MG63 (cell line): ENCODE measurements around the gene TUBB1. TPM values are rescaled to one million over a fixed set of nuclear protein-coding genes. Genes with fewer than 3 reads are reported as not detected.
"Not testable (repeated sequence)": the region's sequence is repeated elsewhere in the genome, so short reads cannot be mapped to it uniquely, and the experiment has no call there.

ENCODE experiments used
- DNase-seq: peaks from one replicate; pipeline ENCODE4 v3.0.0-alpha.2; 2020
- H3K27me3 ChIP-seq: fragments of 250-450 bp; sonication (Bioruptor Pico); 2 replicates; pipeline ENCODE4 v1.5.1; 2020; ENCODE audit warnings: mild to moderate bottlenecking, moderate library complexity
- H3K36me3 ChIP-seq: fragments of 250-450 bp; sonication (Bioruptor Pico); 2 replicates; pipeline ENCODE4 v1.5.1; 2020; ENCODE audit warnings: mild to moderate bottlenecking, moderate library complexity
- H3K4me3 ChIP-seq: fragments of 250-450 bp; sonication (Bioruptor Pico); 2 replicates; pipeline ENCODE4 v1.5.1; 2020; ENCODE audit warnings: mild to moderate bottlenecking, moderate library complexity
- H3K9me3 ChIP-seq: fragments of 250-450 bp; sonication (Bioruptor Pico); 2 replicates; pipeline ENCODE4 v1.5.1; 2020; ENCODE audit warnings: mild to moderate bottlenecking, moderate library complexity
- total RNA-seq: library from RNA; depleted of rRNA; stranded (reverse); fragments of >200 nt; shearing (Covaris generic); gene quantifications from 2 replicates; pipeline ENCODE4 v1.2.3, GENCODE V29; 2014; ENCODE audit warnings: low replicate concordance; rRNA removed

Gene TUBB1
- not detected in 2 replicates for total RNA-seq

- H3K36me3 ChIP-seq, result peaks cover 12% of the 10 kb centered on the region
- no peaks in the 10 kb centered on the region for H3K27me3 ChIP-seq
- H3K9me3 ChIP-seq, result no peaks in the 10 kb centered on the region
- DNase-seq, result no peak
- H3K4me3 ChIP-seq, result no peak within 1 kb of the TSS
Measured at GRCh38 chr20:59019217-59019616, at the start of gene TUBB1. TSS of gene TUBB1 (plus strand) at chr20:59019429. CDS start at chr20:59019523, 94 bp downstream.

DNA sequence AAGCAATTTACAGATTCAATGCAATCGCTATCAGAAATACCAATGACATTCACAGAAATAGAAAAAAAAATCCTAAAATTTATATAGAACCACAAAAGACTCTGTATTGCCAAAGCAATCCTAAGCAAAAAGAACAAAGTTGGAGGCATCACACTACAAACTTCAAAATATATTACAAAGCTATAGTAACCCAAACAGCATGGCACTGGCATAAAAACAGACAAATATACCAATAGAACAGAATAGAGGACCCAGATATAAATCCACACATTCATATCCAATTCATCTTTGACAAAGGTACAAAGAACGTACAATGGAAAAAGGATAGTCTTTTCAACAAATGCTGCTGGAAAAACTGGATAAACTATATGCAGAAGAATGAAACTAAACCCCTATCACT, 49.8 kb upstream of the TUBB1 start:
- Histone ChIP-seq H3K4me3 (no peak overlapping the region), H3K36me3 (no peaks in the 10 kb centered on the region), H3K9me3 (peaks cover 14% of the 10 kb centered on the region), H3K27me3 (peaks cover 11% of the 10 kb centered on the region)
- no peak for DNase-seq

- Histone ChIP-seq H3K4me3 (no peak overlapping the region), H3K27me3 (peaks cover 9% of the 10 kb centered on the region), H3K9me3 (peaks cover 14% of the 10 kb centered on the region), H3K36me3 (no peaks in the 10 kb centered on the region)
- DNase-seq, result no peak
Measured at GRCh38 chr20:58970146-58970545, 49.1 kb upstream of the TUBB1 start.

DNA sequence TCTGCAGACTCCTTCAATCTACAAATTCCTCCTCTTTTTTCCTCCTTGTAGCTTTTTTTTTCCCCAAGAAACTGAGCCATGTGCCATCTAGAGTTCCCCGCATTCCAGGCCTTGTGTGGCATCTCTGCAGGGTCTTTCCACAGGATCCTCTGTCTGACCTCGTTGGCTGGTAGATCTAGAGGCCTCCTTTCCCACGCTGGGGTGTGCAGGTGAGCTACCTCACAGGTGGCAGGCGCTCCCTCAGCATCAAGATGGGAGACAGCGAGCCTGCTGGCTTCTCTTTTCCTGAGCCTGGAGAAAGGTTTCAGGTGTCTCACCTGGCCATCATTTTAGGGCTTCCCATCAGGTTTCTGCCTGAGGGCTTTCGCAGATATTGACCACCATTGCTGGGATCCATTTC, 47.8 kb upstream of the TUBB1 start:
- Histone ChIP-seq H3K4me3 (no peak overlapping the region), H3K36me3 (no peaks in the 10 kb centered on the region), H3K27me3 (peaks cover 9% of the 10 kb centered on the region), H3K9me3 (peaks cover 18% of the 10 kb centered on the region)
- no peak for DNase-seq

- Histone ChIP-seq H3K36me3 (no peaks in the 10 kb centered on the region), H3K27me3 (peaks cover 8% of the 10 kb centered on the region), H3K9me3 (peaks cover 18% of the 10 kb centered on the region), H3K4me3 (no peak overlapping the region)
- DNase-seq, result no peak
Measured at GRCh38 chr20:58973179-58973578, 46.0 kb upstream of the TUBB1 start.

DNA sequence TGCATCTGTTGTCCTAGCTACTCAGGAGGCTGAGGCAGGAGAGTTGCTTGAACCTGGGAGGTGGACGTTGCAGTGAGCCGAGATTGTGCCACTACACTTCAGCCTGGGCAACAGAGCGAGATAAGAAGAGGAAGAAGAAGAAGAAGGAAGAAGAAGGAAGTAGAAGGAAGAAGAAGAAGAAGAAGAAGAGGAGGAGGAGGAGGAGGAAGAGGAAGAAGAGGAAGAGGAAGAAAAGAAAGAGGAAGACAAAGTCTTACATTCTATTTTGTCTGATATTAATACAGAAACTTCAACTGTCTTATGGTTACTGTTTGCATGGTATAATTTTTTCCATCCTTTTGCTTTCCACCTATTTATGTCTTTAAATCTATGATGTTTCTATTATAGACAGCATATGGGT, 45.4 kb upstream of the TUBB1 start:
- no peak for DNase-seq
- no peak overlapping the region for H3K4me3 ChIP-seq
- peaks cover 15% of the 10 kb centered on the region for H3K9me3 ChIP-seq
- H3K36me3 ChIP-seq, result no peaks in the 10 kb centered on the region
- peaks cover 3% of the 10 kb centered on the region for H3K27me3 ChIP-seq

DNA sequence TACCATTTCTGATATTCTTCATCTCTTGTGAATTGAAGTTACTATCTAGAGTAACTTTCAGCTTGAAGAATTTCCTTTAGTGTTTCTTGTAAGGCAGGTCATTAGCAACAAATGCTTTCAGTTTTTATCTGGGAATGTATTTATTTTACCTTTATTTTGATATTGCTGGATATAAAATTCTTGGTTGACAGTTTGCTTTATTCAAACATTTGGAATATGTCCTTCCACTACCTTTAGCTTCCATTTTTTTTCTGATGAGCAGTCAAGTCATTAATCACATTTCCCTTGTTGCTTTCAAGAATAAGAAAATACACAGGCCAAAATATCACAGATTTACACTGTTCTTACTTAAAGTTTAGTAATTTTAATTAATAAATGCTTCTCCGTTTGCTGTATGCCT, 43.9 kb upstream of the TUBB1 start:
- no peaks in the 10 kb centered on the region; the same call in 1 of the 2 replicates for H3K27me3 ChIP-seq
- peaks cover 5% of the 10 kb centered on the region for H3K9me3 ChIP-seq
- no peaks in the 10 kb centered on the region for H3K36me3 ChIP-seq
- no peak overlapping the region for H3K4me3 ChIP-seq
- DNase-seq, result no peak

DNA sequence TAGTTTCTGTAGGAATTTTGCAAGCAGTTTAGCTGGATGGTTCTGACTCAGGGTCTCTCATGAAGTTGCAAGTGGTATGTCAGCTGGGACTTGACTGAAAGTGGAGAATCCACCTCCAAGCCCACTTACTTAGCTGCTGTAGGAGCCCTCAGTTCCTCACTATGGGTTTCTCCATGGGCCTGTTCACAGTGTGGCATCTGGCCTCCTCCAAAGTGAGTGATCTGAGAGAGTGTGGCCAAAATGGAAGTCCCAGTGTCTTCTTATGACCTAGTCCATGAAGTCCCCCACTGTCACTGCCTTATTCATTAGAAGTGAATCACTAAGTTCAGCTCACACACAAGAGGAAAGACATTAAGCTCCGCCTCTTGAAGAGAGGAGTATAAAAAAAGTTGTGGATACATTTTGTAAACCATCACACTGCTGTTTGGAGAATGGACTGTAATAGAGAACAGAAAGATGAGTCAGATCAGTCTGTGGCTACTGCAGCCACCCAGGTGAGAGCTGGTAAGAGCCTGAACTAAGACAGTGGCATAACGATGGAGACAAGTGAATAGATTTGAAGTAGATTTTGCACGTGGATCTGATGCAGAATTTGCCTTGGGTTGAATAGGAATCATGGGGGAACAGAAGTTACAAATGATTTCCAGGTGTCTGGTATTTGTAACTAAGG, 43.0 kb upstream of the TUBB1 start:
- Histone ChIP-seq H3K4me3 (no peak overlapping the region), H3K36me3 (no peaks in the 10 kb centered on the region), H3K27me3 (no peaks in the 10 kb centered on the region), H3K9me3 (peaks cover 5% of the 10 kb centered on the region)
- no peak for DNase-seq

DNA sequence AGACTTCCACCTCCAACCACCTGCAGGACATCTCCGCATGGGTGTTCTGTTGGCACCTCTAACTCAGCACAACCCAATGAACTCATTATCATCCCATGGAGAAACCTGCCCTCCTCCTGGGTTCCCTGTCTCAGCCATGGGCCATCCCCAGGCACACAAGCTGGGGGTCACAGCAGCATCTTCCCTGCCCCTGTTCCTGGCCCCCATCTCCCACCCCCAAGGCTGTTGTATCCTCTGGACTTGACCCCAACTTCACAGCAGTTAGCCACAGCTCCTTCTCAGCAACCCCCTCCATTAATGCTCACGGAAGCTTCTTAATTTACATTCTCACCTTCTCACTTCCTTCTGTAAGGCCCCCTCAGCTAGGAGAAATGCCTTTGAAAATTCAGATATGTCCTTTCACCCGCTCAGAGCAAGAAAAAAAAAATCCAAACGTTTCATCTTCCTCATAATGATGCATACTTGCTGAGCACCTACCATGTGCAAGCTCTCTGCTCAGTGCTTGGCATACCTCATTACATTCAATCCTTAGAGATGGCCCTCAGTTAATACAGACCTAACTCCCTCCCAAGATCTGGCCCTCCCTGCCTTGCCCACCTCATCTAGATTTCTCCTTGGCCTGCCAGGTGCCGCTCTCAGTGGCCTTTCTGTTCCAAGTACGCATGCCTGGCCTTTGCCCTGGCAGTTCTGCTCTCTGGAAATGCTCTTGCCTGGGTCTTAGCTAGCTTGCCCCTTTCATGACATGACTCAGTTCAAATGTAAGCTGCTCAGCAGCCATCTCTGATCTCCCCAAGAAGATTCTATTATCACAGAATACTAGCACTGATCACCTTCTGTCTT, 40.7 kb upstream of the TUBB1 start:
- peaks cover 9% of the 10 kb centered on the region for H3K36me3 ChIP-seq
- H3K27me3 ChIP-seq, result no peaks in the 10 kb centered on the region
- no peak for DNase-seq
- peaks cover 5% of the 10 kb centered on the region for H3K9me3 ChIP-seq
- H3K4me3 ChIP-seq, result no peak overlapping the region

DNA sequence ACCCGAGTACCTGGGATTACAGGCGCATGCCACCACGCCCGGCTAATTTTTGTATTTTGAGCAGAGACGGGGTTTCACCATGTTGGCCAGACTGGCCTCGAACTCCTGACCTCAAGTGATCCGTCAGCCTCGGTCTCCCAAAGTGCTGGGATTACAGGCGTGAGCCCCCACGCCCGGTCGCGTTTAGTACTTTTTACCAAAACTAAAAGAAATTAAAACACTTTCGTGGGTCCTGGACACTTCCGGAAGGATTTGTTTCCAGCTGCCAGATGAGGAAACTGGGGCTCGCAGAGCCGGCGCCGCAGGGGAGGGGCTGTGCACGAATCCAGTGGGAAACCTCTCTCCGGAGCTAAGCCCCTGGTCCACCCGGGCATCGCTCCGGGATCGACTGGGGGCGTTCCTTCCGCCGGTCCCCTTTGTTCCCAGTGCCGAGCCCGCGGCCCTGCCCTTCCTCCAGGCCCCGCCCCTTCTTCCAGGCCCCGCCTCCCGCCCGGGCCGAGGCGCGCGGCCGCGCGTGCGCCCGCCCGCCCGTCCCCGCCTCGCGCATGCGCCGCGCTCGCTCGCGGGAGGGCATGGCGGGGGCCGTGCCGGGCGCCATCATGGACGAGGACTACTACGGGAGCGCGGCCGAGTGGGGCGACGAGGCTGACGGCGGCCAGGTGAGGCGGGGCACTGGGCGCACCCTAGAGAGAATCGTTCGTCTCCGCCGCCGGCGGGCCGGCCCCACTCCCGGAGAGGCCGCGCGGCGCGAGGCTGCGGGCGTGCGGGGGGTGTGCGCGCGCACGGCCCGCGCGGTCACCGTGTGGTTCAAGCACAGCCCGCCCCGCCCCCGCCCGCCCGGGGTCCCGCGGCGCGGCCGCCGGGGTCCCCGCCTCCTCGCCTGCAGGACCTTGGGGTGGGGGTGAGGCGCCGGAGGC, 38.3 kb upstream of the TUBB1 start, which contains the start of gene NELFCD:
NELFCD (plus strand) TSS at position 546 of the 917 bp plus-strand sequence; CDS start at position 600, 54 bp downstream.
- H3K27me3 ChIP-seq, result no peaks in the 10 kb centered on the region
- H3K9me3 ChIP-seq, result peaks cover 3% of the 10 kb centered on the region

DNA sequence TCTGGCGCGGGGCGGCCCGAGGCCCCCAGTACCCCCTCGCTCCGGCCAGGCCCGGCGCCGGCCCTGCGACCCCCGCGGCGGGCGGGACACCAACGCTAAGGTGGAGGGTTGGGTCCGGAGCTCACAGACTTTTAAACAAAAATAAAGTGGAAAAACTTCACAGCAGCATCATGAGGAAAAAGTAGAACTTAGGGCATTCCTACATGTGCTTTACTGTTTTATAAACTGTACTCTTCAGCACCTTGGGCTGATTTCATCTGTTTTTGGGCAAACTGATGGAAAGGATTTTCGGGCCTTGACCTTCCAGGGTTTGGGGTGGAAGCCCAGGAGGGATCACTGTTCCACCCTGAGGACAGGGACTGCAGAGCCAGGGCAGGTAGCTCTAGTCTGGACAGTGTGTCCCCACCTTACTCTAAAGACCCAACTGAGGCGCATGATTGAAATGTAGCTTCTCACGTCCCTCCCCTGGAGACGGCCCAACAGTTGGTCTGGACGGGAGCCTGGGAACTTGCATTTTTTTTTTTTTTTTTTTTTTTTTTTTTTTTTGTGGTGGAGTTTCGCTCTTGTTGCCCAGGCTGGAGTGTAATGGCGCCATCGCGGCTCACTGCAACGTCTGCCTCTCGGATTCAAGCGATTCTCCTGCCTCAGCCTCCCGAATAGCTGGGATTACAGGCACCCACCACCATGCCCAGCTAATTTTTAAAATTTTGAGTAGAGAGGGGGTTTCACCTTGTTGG, 37.4 kb upstream of the TUBB1 start:
- Histone ChIP-seq H3K9me3 (no peaks in the 10 kb centered on the region; the same call in 1 of the 2 replicates), H3K4me3 (peak overlapping the region; percentile 86), H3K36me3 (peaks cover 40% of the 10 kb centered on the region), H3K27me3 (no peaks in the 10 kb centered on the region)
- no peak for DNase-seq

More for the DNA sequence above, 38.3 kb upstream of the TUBB1 start, which contains the start of gene NELFCD:
- peak; percentile 89 for DNase-seq
- Histone ChIP-seq H3K4me3 (peak within 1 kb of the TSS; percentile 86), H3K36me3 (peaks cover 31% of the 10 kb centered on the region)

- Histone ChIP-seq H3K27me3 (no peaks in the 10 kb centered on the region), H3K36me3 (peaks cover 47% of the 10 kb centered on the region), H3K4me3 (peak overlapping the region; percentile 86), H3K9me3 (no peaks in the 10 kb centered on the region)
- no peak for DNase-seq
Measured at GRCh38 chr20:58982406-58983114, 36.7 kb upstream of the TUBB1 start.

GRCh38 chr20:58983115-58983468, 36.1 kb upstream of the TUBB1 start:
- H3K4me3 ChIP-seq, DNase-seq, H3K9me3 ChIP-seq, H3K27me3 ChIP-seq: not testable (repeated sequence)
- peaks cover 53% of the 10 kb centered on the region for H3K36me3 ChIP-seq

- Histone ChIP-seq H3K36me3 (peaks cover 69% of the 10 kb centered on the region), H3K4me3 (no peak overlapping the region), H3K27me3 (no peaks in the 10 kb centered on the region), H3K9me3 (no peaks in the 10 kb centered on the region)
- no peak for DNase-seq
Measured at GRCh38 chr20:58984691-58985090, 34.5 kb upstream of the TUBB1 start.

DNA sequence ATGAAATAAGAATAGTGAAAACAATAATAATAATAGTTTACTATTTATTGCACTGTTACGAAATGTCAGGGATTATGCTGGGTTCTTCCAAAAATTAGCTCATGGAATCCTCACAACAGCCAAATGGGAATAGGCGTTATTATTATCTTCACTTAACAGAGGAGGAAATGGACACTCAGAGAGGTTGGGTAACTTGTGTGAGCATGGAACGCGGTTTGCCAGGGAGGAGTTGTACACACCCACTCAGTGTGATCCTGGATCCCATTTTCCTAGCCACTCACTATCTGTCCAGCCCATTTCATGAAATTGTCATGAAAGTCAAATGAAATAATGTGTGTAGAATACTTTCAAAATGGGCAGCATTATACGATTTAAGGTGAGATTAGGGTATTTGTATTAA, 33.6 kb upstream of the TUBB1 start:
- no peaks in the 10 kb centered on the region for H3K27me3 ChIP-seq
- no peak for DNase-seq
- peaks cover 77% of the 10 kb centered on the region for H3K36me3 ChIP-seq
- no peak overlapping the region for H3K4me3 ChIP-seq
- H3K9me3 ChIP-seq, result no peaks in the 10 kb centered on the region
